ENCODE measurements around the gene TYK2.
"Not testable (repeated sequence)": the region's sequence is repeated elsewhere in the genome, so short reads cannot be mapped to it uniquely, and the experiment has no call there.

The TYK2 gene

GRCh38 chr19:10406191-10406590, 25.8 kb upstream of the TYK2 start:
- no peak for DNase-seq

- DNase-seq, result no peak
Measured at GRCh38 chr19:10404888-10405820, 24.8 kb upstream of the TYK2 start.

- peak; percentile 95 for DNase-seq
Measured at GRCh38 chr19:10403137-10404021, 23.0 kb upstream of the TYK2 start, which contains the start of gene CDC37. CDC37 (minus strand) TSS chr19:10403542; CDS start chr19:10403479, 63 bp downstream.

DNA sequence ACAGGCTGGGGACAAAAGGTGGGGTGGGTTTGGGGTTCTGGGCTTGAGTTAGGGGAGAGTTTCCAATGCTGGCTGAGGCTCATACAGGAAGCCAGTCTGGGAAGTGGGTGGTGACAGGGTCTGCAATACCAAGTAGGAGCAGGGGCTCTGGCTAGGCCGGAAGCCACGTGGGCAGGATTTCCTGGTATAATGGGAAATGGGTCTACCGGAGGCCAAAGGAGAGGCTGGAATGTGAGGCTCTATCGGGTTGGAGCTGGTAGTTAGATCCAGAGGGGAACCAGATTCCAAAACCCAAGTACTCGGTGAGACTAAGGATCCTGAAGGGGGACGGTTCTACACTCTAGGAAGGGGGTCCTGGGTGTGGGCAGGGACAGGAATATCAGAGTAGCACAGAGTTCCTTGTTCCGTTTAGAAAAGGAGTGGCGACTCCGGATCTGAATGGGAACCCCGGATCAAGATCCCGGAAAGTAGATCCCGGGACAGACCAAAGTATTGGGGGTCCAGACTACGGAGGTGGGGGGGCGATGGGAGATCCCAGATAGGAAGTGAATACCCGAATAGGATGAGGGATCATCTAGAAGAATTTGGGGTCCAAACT, 22.2 kb upstream of the TYK2 start:
- no peak for DNase-seq

DNA sequence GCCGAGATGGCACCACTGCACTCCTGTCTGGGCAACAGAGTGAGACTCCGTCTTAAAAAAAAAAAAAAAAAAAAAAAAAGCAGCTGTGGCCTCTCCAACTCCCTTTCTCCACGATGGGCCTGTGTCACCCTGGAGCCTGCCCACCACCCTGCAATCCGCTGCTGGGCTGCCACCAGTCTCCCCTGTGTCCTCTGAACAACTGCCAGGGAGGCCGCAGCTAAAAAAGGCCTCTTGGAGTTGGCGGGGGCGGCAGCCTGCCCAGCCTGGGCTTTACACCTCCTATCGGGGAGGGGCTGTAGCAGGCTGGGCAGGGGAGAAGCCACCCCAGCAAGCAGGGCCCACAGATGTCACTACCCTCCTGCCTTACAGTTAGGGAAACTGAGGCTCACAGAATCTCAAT, 19.5 kb upstream of the TYK2 start:
- no peak for DNase-seq

GRCh38 chr19:10399340-10399739, 19.0 kb upstream of the TYK2 start:
- DNase-seq, result not testable (repeated sequence)

- DNase-seq, result no peak
Measured at GRCh38 chr19:10398819-10399218, 18.4 kb upstream of the TYK2 start.

- DNase-seq, result no peak
Measured at GRCh38 chr19:10395917-10396316, 15.5 kb upstream of the TYK2 start.

DNA sequence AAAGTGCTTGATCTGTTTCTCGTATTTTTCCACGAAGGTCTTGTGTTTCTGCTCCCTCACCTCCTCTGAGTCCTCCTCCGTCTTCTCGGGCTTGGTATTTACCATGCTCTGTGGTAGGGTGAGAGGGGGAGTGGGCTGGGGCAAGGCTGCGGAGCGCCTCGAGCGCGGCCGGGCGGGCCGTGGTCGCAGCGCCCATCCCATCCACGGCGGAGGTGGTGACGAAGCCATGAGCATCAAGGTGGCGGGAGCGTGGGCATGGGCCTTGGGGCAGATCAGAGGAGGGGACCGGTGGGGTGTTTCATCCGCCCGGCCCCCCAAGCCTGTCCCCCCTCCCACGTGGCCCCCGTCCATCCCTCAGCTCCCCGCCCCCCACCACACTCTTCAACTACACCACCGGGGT, 15.1 kb upstream of the TYK2 start:
- no peak for DNase-seq

- no peak for DNase-seq
Measured at GRCh38 chr19:10395003-10395402, 14.6 kb upstream of the TYK2 start.

DNA sequence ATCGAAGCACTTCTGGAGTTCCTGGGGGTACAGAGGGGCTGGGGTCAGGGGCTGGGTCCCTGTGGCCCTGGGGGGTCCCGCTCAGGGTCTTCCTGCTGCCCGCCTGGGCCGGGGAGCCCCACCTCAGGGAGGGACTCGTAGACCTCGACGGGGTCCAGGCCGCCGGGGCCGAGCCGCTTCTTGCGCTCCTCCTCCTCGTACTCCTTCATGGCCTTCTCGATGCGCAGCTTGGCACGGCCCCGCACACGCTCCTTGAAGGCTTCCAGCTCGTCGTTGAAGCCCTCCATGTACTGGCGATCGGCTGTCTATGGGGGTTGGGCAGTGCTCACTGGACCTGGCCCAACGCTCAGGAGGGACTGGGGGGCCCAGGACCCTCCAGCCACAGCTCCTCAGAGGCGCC, 12.8 kb upstream of the TYK2 start:
- no peak for DNase-seq

- no peak for DNase-seq
Measured at GRCh38 chr19:10392120-10392519, 11.7 kb upstream of the TYK2 start.

- no peak for DNase-seq
Measured at GRCh38 chr19:10390652-10391286, 10.4 kb upstream of the TYK2 start.

DNA sequence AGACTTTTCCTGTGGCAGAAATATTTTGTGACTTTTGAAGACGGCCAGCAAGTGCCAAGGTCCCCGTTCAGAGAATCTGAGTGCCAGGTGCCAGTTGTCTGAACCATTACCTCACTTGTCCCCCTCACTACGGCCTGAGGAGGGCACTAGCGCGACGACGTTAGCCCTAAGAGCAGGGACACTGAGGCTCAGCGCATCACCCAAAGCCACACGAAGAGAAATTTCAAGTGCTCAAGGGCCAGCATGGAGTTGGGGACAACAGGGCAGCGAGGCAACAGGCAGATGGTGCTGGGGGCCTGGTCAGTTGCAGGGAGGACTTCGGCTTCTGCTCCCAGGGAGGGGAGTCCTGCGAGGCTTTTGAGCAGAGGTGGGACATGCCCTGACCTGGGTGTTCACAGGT, 9.5 kb upstream of the TYK2 start:
- DNase-seq, result no peak

GRCh38 chr19:10388957-10389356, 8.6 kb upstream of the TYK2 start:
- DNase-seq, result peak; percentile 42

GRCh38 chr19:10384580-10384979, 4.2 kb upstream of the TYK2 start:
- DNase-seq, result no peak

DNA sequence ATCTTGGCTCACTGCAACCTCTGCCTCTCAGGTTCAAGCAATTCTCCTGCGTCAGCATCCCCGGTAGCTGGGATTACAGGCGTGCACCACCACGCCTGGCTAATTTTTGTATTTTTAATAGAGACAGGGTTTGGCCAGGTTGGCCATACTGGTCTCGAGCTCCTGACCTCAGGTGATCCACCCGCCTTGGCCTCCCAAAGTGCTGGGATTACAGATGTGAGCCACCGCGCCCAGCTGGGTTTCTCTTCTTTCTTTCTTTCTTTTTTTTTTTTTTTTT, 2.8 kb upstream of the TYK2 start:
- DNase-seq, result not testable (repeated sequence)

DNA sequence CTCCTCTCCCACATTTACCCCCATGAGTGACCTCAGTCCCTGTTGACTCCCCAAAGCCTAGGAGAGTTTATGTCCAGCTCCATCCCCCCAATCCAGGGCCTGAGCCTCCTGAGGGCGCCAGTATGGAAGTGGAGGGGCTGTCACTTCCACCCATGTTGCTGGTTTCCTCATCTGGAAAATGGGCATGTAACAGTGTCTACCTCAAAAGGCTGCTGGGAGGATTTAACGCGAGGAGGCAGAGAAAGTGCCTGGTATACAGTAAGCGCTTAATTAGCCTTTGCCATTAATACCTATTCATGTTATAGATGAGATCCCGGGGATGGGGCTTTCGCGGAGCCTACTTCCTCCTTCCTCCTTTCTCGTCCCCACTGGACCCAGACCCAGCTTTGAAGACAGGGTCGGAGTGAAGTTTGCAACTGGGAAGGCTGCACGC, 476 bp downstream of the TYK2 start:
- no peak for DNase-seq

GRCh38 chr19:10378124-10378523, 2.2 kb downstream of the TYK2 start:
- DNase-seq, result no peak

DNA sequence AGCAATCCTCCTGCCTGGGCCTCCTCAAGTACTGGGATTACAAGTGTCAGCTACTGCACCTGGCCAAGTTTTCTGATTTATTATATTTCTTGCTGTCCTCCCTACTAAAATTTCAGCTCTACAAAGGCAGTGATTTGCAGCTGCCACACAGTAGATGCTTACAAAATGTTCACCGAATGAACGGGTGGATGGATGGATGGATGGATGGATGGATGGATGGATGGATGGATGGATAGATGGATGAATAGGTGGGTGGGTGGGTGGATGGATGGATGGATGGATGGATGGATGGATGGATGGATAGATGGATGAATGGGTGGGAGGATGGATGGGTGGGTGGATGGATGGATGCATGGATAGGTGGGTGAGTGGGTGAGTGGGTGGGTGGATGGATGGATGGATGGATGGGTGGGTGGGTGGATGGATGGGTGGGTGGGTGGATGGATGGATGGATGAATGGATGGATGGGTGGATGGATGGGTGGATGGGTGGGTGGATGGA, 3.2 kb downstream of the TYK2 start:
- DNase-seq, result not testable (repeated sequence)

DNA sequence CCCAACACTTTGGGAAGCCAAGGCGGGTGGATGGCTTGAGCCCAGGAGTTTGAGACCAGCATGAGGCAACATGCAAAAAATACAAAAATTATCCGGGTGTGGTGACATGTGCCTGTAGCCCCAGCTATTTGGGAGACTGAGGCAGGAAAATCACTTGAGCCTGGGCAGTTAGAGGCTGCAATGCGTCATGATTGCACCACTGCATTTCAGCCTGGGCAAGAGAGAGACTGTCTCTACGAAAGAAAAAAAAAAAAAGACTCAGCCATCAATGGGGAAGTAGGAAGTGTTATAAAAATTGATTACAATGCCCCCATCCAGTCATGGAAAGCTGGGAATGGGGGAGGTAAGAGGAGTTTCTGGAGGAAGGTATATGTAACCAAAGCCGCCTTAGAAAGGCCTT, 5.4 kb downstream of the TYK2 start:
- no peak for DNase-seq

DNA sequence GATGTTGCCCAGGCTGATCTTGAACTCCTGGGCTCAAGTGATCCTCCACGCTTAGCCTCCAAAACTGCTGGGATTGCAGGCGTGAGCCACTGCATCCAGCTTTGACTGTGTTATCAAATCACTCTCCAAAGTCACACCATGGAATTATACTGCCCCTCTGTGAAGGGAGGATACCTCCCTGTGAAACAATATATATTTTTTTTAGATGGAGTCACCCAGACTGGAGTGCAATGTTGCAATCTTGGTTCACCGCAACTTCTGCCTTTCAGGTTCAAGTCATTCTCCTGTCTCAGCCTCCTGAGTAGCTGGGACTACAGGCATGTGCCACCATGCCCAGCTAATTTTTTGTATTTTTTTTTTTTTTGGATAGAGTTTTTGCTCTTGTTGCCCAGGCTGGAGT, 7.7 kb downstream of the TYK2 start:
- no peak for DNase-seq

All from NK-92 treated with Interleukin-12 subunit alpha and Interleukin-12 subunit beta, amount 100 ng/mL, for 24 hours (cell line).